ENCODE measurements around the gene KRT38. TPM values are rescaled to one million over a fixed set of nuclear protein-coding genes. Genes with fewer than 3 reads are reported as not detected.
"Not testable (repeated sequence)": the region's sequence is repeated elsewhere in the genome, so short reads cannot be mapped to it uniquely, and the experiment has no call there.

KRT38 gene
- total RNA-seq, 4 donors from 2014 or later: 1.3 to 1.8 TPM; not detected in 2

DNA sequence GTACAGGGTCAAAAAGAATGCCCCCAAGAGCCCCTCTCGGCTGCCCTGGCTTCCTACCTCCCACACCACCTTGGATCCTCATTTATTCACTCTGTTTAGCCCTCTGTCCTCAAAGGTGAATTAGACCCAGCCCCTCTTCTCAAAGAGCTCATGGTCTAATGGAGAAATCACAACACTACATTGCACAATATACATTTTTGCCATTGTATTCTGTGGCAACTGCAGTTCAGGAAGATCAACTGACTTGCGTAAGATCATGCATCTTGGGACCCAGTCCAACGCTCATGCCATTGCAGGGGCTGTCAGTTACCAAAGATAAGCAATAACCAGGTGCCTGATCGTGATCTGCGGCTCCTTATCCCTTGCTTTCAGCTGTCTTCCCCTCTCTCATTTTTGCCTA is 1.4 kb downstream of the KRT38 start:
- intact Hi-C loops (cut with DNase I; ENCODE audit: low total_unique reads): no loop called here
- no peak for TF ChIP-seq POLR2A (IDR thresholded peaks at IDR 0.05)
- TF ChIP-seq, protein P1, sequence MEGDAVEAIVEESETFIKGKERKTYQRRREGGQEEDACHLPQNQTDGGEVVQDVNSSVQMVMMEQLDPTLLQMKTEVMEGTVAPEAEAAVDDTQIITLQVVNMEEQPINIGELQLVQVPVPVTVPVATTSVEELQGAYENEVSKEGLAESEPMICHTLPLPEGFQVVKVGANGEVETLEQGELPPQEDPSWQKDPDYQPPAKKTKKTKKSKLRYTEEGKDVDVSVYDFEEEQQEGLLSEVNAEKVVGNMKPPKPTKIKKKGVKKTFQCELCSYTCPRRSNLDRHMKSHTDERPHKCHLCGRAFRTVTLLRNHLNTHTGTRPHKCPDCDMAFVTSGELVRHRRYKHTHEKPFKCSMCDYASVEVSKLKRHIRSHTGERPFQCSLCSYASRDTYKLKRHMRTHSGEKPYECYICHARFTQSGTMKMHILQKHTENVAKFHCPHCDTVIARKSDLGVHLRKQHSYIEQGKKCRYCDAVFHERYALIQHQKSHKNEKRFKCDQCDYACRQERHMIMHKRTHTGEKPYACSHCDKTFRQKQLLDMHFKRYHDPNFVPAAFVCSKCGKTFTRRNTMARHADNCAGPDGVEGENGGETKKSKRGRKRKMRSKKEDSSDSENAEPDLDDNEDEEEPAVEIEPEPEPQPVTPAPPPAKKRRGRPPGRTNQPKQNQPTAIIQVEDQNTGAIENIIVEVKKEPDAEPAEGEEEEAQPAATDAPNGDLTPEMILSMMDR (IDR thresholded peaks at IDR 0.05): no peak
- WGBS, 2 donors: 91 to 92% methylated on average over 4 of the region's 5 CpGs
- no peak overlapping the region for H3K4me3 ChIP-seq (ENCODE audit: low read depth, poor library complexity, severe bottlenecking)
- no peak for DNase-seq (ENCODE audit: low spot score in 2 of 2)

DNA sequence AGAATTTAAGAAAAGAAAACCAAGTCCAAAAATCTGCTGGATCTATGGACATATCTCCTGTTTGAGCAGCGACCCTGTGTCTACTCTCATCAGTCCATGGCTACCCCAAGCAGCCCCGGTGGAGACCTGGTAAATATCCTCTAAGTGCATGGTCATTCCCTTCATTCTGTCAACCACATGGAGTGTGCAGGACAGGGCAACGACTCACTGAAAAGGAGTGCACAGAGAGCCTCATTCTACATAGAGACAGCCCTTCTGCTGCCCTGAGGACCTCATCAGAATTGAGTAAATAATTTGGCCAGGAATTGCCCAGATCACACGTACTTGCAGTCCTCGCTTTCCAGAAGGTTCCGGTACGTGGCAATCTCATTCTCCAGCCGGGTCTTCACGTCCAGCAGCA is 3.0 kb downstream of the KRT38 start:
- H3K4me3 ChIP-seq (ENCODE audit: low read depth, poor library complexity, severe bottlenecking): no peak overlapping the region
- intact Hi-C loops (cut with DNase I; ENCODE audit: low total_unique reads): no loop called here
- DNase-seq (ENCODE audit: low spot score in 2 of 2): no peak
- TF ChIP-seq, protein P1 (IDR thresholded peaks at IDR 0.05): no peak
- no peak for TF ChIP-seq POLR2A (IDR thresholded peaks at IDR 0.05)
- 83 to 92% methylated on average over 9 of the region's 9 CpGs for WGBS, 2 donors

DNA sequence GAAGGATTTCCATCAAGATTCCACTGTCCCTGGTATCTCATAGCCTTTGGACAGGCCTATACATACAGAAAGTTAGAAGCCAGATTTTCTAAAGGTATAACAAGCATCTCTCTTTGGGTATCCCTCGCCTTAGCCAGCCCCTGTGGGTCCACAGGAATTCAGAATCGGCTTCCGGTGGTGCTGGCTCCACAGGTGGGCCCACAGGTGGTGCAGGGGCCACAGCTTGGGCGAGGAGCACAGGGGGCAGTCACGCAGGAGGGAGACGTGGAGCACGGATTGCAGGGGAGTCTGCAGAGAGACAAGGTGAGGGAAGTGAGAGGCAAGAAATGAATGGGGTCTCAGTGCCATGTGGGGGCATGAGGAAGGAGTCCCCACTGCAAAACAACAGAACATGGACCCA is 3.5 kb downstream of the KRT38 start:
- TF ChIP-seq, protein P1 (IDR thresholded peaks at IDR 0.05): no peak
- TF ChIP-seq POLR2A (IDR thresholded peaks at IDR 0.05): no peak
- DNase-seq (ENCODE audit: low spot score in 2 of 2): no peak
- intact Hi-C loops (cut with DNase I; ENCODE audit: low total_unique reads): no loop called here
- 85 to 91% methylated on average over 7 of the region's 7 CpGs for WGBS, 2 donors
- no peak overlapping the region for H3K4me3 ChIP-seq (ENCODE audit: low read depth, poor library complexity, severe bottlenecking)

DNA sequence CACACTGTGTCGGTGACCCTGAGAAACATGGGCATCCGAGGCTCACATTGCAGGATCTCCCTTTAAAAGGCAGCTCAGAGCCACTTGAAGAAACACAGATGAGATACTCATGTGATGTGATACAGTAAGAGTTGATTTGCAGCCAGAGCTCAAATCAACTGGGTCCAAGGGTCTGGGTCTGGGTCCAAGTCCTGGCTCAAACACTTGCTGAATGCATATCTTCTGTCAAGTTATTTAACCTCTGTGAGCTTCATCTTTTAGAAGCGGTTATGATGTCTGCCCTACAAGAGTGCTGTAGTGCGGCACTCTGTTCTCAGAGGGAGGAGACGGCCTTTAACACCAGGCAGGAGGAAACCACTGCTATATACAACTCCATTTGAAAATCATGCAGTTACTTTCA is 6.4 kb downstream of the KRT38 start:
- DNase-seq (ENCODE audit: low spot score in 2 of 2): no peak
- 77 to 82% methylated on average over 5 of the region's 5 CpGs for WGBS, 2 donors
- intact Hi-C loops (cut with DNase I; ENCODE audit: low total_unique reads): no loop called here
- TF ChIP-seq, protein P1 (IDR thresholded peaks at IDR 0.05): no peak
- TF ChIP-seq POLR2A (IDR thresholded peaks at IDR 0.05): no peak
- no peak overlapping the region for H3K4me3 ChIP-seq (ENCODE audit: low read depth, poor library complexity, severe bottlenecking)

DNA sequence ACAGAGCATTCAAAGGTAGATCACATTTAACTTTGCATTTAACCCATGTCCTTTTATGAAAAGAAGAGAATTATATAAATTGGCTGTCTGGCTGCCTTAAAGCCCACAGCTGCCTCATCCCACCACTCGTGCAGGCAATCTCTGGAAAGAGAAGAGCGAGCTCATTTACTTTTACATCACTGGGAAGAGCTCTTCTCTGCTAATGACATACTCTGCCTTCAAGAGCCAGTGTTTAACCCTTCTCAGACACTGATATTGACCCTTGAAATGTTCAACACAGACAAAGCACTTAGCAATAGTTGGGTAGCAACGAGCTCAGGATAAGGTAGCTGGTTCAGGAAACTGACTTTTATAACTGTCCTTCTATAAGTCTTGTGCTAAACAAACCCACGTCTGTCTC is 6.8 kb downstream of the KRT38 start:
- H3K4me3 ChIP-seq (ENCODE audit: low read depth, poor library complexity, severe bottlenecking): no peak overlapping the region
- DNase-seq (ENCODE audit: low spot score in 2 of 2): no peak
- 62 to 70% methylated on average over 4 of the region's 4 CpGs for WGBS, 2 donors
- intact Hi-C loops (cut with DNase I; ENCODE audit: low total_unique reads): no loop called here
- TF ChIP-seq, protein P1 (IDR thresholded peaks at IDR 0.05): no peak
- no peak for TF ChIP-seq POLR2A (IDR thresholded peaks at IDR 0.05)

DNA sequence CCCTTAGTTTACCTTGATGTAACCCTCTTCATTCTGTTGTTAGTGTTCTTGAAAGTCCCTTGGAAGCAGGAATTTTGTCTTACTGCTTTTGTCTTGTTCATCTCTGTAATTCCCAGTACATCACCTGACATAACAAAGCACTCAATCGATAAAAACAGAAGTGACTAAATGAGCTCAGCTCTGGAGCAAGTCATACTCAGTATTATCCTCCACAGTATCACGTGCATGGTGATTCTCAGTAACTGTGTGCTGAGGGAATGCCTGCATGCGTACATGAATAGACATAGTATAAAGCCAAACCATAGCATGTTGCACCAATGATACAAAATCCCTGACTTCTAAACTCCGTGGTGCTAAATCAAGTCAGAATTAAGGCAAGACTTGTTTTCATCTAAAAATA is 7.2 kb downstream of the KRT38 start:
- intact Hi-C loops (cut with DNase I; ENCODE audit: low total_unique reads): no loop called here
- WGBS, 2 donors: 63 to 66% methylated on average over 4 of the region's 4 CpGs
- TF ChIP-seq POLR2A (IDR thresholded peaks at IDR 0.05): no peak
- TF ChIP-seq, protein P1 (IDR thresholded peaks at IDR 0.05): no peak
- no peak overlapping the region for H3K4me3 ChIP-seq (ENCODE audit: low read depth, poor library complexity, severe bottlenecking)
- DNase-seq (ENCODE audit: low spot score in 2 of 2): no peak

DNA sequence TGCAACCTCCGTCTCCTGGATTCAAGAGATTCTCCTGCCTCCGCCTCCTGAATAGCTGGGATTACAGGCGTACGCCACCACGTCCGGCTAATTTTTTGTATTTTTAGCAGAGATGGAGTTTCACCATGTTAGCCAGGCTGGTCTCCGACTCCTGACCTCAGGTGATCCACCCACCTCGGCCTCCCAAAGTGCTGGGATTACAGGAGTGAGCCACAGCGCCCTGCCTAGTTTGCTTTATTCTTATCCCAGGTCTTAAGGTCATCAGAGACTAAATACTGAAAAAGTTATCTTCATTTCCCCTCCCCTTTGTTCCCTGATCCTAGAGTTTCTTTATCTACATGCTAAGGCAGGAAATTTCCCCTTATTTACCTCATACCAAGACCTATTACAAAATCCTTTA is 10.4 kb downstream of the KRT38 start:
- H3K4me3 ChIP-seq (ENCODE audit: low read depth, poor library complexity, severe bottlenecking); intact Hi-C loops (cut with DNase I; ENCODE audit: low total_unique reads); DNase-seq (ENCODE audit: low spot score in 2 of 2): not testable (repeated sequence)
- WGBS, 2 donors: 92 to 94% methylated on average over 9 of the region's 9 CpGs
